PC-3 (cell line): ENCODE measurements around the gene NDUFB3.

Experiments used
- CTCF ChIP-seq: fragments of 300-600 bp; sonication (generic); conservative IDR thresholded peaks from 2 replicates; pipeline ENCODE4 v1.5.1; 2017; ENCODE audit warnings: antibody characterized with exemption, low read depth, mild to moderate bottlenecking, low read length
- EZH2 ChIP-seq: fragments of 300-600 bp; sonication (generic); IDR thresholded peaks from one replicate; pipeline ENCODE4 v1.6.1; 2017; ENCODE audit warnings: antibody characterized with exemption, mild to moderate bottlenecking, low read length; ENCODE audit not compliant: unreplicated experiment

- TF ChIP-seq CTCF = no peak
- no peak for TF ChIP-seq EZH2
Measured at GRCh38 chr2:201057087-201057521, 14.7 kb upstream of the NDUFB3 start.
